ENCODE results near the gene IL10.
"Not testable (repeated sequence)": the region's sequence is repeated elsewhere in the genome, so short reads cannot be mapped to it uniquely, and the experiment has no call there.

IL10 gene

DNA sequence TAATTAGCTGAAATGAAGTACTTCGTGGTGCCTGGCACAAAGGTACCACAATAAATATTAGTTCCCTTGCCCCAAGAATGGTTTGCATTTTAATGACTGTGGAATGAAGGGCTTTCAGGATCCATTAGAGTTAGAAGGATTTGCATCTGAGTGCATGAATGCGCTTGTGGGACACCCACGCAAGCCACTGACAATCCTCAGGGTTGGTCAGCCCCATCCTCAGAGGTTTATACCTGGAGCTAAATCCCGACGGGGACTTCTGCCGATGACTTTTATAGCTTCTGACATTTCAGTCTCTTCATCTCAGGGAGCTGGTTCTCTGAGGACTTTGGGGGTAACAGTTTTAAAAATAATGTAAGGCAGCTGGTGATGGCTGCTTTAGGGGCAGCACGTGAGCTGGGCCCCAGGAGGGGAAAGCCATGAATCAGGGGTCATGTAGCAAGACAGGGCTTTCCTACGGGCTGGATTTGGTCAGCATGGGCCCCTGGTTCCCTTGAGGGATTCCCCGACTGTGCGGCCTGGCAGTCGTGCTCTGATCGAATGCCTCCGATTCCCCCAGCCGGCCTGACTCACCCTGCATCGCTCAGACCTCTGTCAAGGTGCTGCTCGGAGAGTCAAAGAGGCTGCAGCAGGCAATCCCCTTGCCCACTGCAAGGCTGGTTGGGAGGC, 20.8 kb upstream of the IL10 start:
- DNase-seq = no peak

DNA sequence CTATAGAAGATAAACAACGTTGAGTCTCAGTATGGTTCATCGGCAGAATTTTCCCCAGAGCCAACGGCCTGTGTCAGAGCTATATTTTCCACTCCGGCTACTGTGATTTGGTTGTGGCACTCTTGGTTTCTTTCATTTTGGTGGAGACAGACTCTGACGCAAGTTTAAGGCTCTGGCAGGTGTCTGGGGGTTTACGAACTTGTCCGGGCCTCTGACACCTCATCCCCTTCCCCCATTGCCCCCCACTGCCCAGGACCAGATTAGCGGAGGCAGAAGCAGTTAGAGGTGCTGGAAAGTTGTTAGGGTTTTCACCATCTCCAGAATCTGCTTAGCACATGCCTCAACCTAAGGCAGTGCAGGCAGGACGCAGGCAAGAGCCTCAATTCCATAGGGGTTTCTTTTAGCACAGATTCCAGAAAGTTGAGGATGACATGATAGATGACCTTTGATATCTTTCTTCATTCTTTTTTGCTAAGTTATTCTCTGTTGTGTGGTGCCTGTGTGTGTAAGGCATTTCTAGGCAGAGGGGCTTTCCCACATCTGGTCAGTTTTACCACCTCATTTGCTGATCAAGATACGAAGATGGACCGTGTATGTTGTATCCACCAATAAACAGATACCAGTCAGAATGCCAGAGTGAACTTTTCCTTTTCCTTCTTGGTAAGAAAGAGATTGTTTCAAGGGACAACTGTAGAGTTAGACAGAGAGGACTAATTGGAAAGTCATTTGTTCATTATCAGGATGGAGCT, 18.4 kb upstream of the IL10 start:
- DNase-seq = no peak

GRCh38 chr1:206788487-206789050, 16.3 kb upstream of the IL10 start:
- no peak for DNase-seq

GRCh38 chr1:206787891-206788290, 15.6 kb upstream of the IL10 start:
- DNase-seq = no peak

DNA sequence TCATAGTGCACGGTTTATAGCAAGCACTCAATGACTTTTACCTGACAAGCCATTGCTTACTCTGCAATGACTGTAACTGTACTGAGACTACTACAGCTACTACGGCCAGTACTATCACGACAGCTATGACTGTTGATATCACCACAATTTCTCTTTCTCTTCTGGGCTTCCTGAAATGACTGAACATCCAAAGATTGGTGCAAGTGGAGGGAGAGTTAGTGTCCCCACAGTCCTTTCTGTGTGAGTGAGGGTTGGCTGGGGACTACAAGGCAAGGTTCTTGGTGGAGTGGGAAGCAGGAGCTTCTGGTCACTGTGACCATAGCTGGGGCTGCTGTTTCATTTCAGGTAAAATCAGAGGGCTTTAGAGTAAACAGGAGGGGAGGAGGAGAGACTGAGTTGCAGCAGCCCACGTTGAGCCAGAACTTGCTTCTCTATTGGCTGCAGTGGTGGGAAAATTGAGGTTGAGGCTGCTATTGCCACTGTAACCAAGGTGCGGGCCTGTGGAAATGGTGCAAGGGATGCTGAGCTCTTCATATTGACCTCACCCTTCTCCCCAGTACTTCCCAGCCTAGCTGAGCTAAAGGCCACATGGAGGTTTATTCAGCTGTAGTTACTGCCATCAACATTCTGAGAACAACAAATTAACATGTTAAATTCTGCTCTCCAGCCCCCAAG, 14.1 kb upstream of the IL10 start:
- no peak for DNase-seq

DNA sequence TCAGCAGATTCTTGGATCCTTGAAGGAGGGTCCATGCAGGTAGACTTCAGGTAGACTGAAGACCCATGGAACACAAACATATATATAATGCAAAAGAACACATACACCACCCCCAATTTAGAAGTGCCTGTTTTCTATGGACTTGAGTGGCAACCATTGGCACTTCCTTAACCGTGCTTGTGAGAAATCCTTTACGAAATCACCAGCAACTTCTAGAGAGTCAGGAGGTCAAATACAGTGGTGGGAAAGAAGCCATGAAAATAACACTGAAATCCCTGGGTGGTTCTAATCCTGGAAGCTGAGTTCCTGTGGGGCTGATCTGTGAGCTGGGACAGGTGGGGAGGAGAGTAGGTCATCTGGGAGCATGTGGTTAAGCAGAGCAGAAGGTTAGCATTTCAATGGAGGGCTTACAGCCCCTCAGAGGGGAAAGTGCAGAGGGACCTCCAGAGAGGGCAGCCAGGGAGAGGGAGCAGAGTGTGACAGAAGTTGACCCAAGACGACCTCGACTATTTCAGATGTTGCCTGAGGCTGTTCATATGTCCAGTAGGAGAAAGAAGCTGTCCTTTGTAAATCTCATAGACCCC, 13.0 kb upstream of the IL10 start:
- no peak for DNase-seq

- no peak for DNase-seq
Observed at GRCh38 chr1:206784471-206784903, 12.2 kb upstream of the IL10 start.

DNA sequence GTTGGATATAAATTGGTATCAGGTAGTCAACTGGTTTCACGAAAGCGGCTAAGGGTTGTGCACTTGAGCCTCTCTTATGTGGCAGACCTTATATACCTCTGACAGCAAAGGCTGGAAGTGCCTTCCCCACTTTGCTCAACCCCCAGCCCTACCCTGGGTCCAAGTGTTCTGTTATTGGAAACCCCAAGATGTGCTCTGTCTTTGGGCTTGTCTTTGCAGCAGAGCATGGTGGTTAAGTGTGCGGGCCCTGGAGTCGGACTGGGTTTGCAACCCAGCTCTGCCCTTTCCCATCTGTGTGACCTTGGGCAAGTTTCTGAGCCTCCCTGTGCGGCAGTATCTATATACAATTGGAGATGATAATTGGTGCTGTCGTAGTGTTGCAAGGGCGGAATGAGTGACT, 11.2 kb upstream of the IL10 start:
- no peak for DNase-seq

DNA sequence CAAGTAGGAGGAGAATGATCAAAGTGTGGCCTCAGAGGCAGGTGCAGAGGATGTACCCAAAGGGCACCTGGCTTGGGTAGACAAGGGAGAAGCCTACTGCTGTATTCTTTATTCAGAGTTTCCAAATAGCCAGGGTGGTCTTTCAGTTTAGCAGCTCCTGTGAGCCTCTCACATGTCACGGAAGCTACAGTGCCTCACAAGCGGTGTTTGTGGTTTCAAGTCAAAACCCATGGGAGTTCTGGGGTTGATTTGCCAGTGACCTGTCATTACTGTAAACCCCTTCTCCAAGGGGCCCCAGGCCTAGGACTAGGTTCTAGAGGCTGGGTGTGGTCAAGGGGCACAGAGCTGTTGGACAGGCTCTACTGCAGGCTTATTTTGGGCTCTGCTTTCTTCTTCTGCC, 10.2 kb upstream of the IL10 start:
- no peak for DNase-seq

DNA sequence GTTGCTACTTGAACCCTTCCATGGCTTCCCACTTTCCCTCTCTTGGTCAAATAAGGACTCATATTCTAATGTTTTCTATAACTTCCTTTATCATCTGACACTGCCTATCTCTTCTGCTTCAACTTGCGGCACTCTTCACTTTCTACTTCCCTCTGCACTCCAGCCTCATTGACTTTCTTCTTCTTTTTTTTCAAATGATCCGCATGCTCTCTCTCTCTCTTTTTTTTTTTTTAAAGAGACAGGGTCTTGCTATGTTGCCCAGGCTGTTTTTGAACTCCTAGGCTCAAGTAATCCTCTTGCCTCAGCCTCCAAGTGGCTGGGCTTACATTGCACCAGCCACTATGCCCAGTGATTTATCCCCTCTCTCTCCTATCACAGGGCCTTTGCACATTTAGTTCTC, 7.3 kb upstream of the IL10 start:
- no peak for DNase-seq

- not testable (repeated sequence) for DNase-seq
Observed at GRCh38 chr1:206778911-206779310, 6.6 kb upstream of the IL10 start.

DNA sequence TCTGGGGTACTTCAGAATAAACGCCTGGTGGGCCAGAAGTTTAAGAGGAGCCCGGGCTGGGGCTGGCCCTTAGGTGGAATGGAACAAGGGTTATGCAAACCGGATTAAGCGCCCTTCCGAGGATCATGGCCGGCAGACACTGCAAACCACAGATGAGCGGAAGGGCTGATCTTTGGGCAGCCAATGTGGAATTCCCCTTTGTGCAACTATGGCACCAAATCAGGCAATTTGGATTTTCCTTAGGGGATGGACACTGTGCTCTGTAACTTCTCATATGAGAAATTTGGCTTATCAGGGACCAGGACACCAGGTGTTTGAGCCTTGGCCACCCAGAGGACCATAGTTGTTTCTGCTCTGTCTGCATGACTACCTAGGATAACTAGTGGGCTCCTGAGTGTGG, 5.7 kb upstream of the IL10 start:
- no peak for DNase-seq

GRCh38 chr1:206776229-206776628, 3.9 kb upstream of the IL10 start:
- no peak for DNase-seq

GRCh38 chr1:206774093-206774492, 1.8 kb upstream of the IL10 start:
- DNase-seq = no peak

DNA sequence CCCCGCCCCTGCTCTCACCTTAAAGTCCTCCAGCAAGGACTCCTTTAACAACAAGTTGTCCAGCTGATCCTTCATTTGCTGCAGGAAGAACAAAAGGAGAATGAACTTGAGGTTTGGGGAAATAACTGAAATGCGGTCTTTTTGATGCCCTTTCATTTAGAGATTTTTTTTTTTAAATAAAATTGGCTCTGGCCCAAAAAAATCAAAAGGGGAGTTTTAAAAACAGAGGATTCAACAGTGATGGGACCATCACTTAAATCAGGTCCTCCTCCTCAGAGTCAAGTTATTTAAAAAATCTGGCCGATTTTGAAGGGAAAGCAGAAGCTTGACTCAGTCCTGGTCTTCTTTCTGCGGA, 979 bp downstream of the IL10 start:
- DNase-seq = no peak

DNA sequence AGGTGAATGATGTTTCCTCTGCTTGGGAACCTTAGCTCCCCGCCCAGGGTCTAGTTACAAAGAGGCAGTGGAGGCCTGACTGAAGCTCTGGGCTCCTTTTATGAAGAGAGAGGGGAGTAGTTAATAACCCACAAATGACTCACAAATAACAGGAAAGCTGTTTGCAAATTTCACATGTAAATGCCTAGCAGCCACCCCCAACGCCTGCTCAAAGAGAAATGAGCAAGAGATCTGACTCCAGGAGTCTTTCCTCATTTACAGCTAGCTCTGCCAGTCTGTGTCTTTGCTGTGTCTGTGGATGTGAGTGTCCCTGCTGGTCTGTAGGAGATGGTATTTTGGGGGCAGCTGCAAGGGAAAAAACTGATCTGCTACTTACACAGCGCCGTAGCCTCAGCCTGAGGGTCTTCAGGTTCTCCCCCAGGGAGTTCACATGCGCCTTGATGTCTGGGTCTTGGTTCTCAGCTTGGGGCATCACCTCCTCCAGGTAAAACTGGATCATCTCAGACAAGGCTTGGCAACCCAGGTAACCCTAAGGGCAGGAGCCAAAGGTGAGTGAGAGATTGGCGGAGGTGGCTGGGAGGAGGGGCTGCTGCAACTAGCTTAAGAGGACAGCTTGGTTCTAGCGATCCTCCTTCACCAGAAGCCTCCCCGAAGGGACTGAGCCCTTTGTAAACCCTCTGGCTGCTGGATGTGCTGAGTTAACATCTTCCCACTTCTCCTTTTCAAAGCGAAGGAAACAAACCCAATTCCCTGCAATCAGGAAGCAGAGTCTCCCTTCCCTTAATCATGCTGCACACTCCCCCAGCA, 1.6 kb downstream of the IL10 start, which contains the start of gene IL19:
Gene IL19 (plus strand): TSS at position 243 of the 807 bp plus-strand sequence. CDS start 65,890 bp downstream, outside the sequence.
- no peak for DNase-seq

- no peak for DNase-seq
Observed at GRCh38 chr1:206769304-206769731, 3.0 kb downstream of the IL10 start.

DNA sequence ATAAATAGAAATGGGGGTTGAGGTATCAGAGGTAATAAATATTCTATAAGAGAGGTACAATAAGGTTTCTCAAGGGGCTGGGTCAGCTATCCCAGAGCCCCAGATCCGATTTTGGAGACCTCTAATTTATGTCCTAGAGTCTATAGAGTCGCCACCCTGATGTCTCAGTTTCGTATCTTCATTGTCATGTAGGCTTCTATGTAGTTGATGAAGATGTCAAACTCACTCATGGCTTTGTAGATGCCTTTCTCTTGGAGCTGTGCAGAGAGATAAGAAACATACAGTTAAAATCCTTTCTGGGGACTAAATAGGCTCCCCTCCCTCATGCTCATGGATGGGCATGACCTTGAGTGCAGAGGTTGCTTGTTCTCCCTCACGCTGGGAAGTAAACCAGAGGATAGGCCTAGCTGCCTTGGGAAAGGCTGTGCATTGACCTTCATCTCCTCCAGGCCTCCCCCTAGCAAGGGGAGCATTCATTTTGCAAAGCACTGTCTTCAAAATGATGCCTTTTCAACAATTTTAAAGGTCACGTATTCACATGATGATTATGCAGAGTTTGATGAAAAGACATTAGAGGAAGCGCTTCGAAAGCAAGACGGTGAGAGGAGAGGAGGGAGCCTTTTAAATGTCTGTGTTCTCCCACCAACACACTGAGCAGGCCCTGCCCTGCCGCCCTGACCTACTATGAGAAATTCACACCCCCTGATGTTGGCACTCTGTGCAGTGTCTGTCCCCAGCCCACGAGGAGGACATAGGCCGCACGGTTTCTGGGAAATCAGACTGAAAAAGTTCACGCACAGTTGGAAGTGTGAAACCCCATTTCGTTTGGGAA, 3.6 kb downstream of the IL10 start:
- DNase-seq = no peak

GRCh38 chr1:206766251-206766856, 5.9 kb downstream of the IL10 start:
- DNase-seq = no peak

GRCh38 chr1:206765771-206766170, 6.5 kb downstream of the IL10 start:
- DNase-seq = not testable (repeated sequence)

All from NCI-H146 (cell line).